IMR-90 (cell line): Measurements from ENCODE around the gene OLAH. TPM values are rescaled to one million over a fixed set of nuclear protein-coding genes. Genes with fewer than 3 reads are reported as not detected.

Source experiments
- ATAC-seq: fragments of 200-7000 bp; cut with Tn5 transposase; 2 replicates; pipeline ENCODE4 v1.9.1; 2020; ENCODE audit warnings: low read depth, mild to moderate bottlenecking, moderate library complexity
- BruUV-seq: library from RNA; stranded (reverse); fragments of 400-500 nt; replicated peaks from 2 replicates; lab custom pipeline; 2021; lab: Mats Ljungman, UMichigan
- CTCF ChIA-PET: fragments of 300-600 bp; formaldehyde crosslinking; extraction: SDS; loops from one replicate; lab custom pipeline; 2021; ENCODE audit warnings: antibody characterized with exemption; lab: Yijun Ruan, JAX
- POLR2A ChIA-PET: fragments of 300-600 bp; sonication (Branson Sonifier 250); formaldehyde crosslinking; loops from one replicate; lab custom pipeline; 2022; ENCODE audit warnings: antibody characterized with exemption; ENCODE audit not compliant: unreplicated experiment; lab: Charles Lee
- DNase-seq: peaks from one replicate; pipeline ENCODE4 v3.0.0; 2013
- H2AFZ ChIP-seq: replicated peaks from 2 replicates; pipeline ENCODE3; 2013; ENCODE audit warnings: low read length, mild to moderate bottlenecking; ENCODE audit not compliant: poor library complexity
- H2AK5ac ChIP-seq: 2 replicates; pipeline ENCODE4 v1.6.1; 2013; ENCODE audit warnings: low read depth, low read length, inconsistent platforms
- H2AK9ac ChIP-seq: replicated peaks from 2 replicates; pipeline ENCODE3; 2013; ENCODE audit warnings: mild to moderate bottlenecking, low read depth, low read length, moderate library complexity; ENCODE audit not compliant: poor library complexity
- H2BK120ac ChIP-seq: 2 replicates; pipeline ENCODE4 v1.6.1; 2013; ENCODE audit warnings: low read depth, low read length, inconsistent platforms
- H2BK15ac ChIP-seq: 3 replicates; pipeline ENCODE4 v1.6.1; 2013; ENCODE audit warnings: low read depth, low read length, inconsistent platforms
- H2BK20ac ChIP-seq: 2 replicates; pipeline ENCODE4 v1.6.1; 2013; ENCODE audit warnings: low read depth, mild to moderate bottlenecking, inconsistent platforms, low read length, moderate library complexity
- H2BK5ac ChIP-seq: 2 replicates; pipeline ENCODE4 v1.6.1; 2013; ENCODE audit warnings: mild to moderate bottlenecking, low read depth, low read length, inconsistent platforms; ENCODE audit not compliant: poor library complexity, severe bottlenecking
- H3K14ac ChIP-seq: replicated peaks from 2 replicates; pipeline ENCODE4 v1.6.1; 2013; ENCODE audit warnings: low read depth, low read length, inconsistent platforms
- H3K18ac ChIP-seq: 2 replicates; pipeline ENCODE4 v1.6.1; 2013; ENCODE audit warnings: low read depth, low read length, control low read depth
- H3K23ac ChIP-seq: 2 replicates; pipeline ENCODE4 v1.6.1; 2013; ENCODE audit warnings: low read depth, low read length, inconsistent platforms
- H3K27ac ChIP-seq: 2 replicates; pipeline ENCODE4 v1.5.1; 2013; ENCODE audit warnings: mild to moderate bottlenecking, control low read depth, low read length; ENCODE audit not compliant: insufficient read depth
- H3K27me3 ChIP-seq: 2 replicates; pipeline ENCODE4 v1.6.1; 2013; ENCODE audit warnings: low read length; ENCODE audit not compliant: control insufficient read depth, insufficient read depth
- H3K36me3 ChIP-seq: 2 replicates; pipeline ENCODE4 v1.6.1; 2013; ENCODE audit warnings: low read length, mixed read lengths; ENCODE audit not compliant: control insufficient read depth, insufficient read depth
- H3K4ac ChIP-seq: 2 replicates; pipeline ENCODE4 v1.6.1; 2013; ENCODE audit warnings: low read depth, low read length, inconsistent platforms
- H3K4me1 ChIP-seq: 2 replicates; pipeline ENCODE4 v1.6.1; 2013; ENCODE audit warnings: low read length, mixed read lengths; ENCODE audit not compliant: control insufficient read depth, insufficient read depth
- H3K4me2 ChIP-seq: 2 replicates; pipeline ENCODE4 v1.6.1; 2013; ENCODE audit warnings: low read depth, mild to moderate bottlenecking, control low read depth, low read length, moderate library complexity
- H3K4me3 ChIP-seq: 2 replicates; pipeline ENCODE4 v1.5.1; 2013; ENCODE audit warnings: low read depth, mild to moderate bottlenecking, control low read depth, low read length, moderate library complexity; ENCODE audit not compliant: insufficient read depth
- H3K56ac ChIP-seq: 2 replicates; pipeline ENCODE4 v1.6.1; 2013; ENCODE audit warnings: low read length, inconsistent platforms; ENCODE audit not compliant: insufficient read depth; ENCODE audit errors: extremely low read depth
- H3K79me1 ChIP-seq, 2 experiments: 2 replicates each; pipeline ENCODE4 v1.6.1; 2013; ENCODE audit warnings: low read length in 2 of 2, inconsistent platforms in 1 of 2, low read depth in 1 of 2
- H3K9ac ChIP-seq: 2 replicates; pipeline ENCODE4 v1.6.1; 2013; ENCODE audit warnings: low read depth, low read length, control low read depth
- H3K9me1 ChIP-seq: 2 replicates; pipeline ENCODE4 v1.6.1; 2013; ENCODE audit warnings: low read length, inconsistent platforms; ENCODE audit not compliant: insufficient read depth
- H3K9me3 ChIP-seq: 2 replicates; pipeline ENCODE4 v1.6.1; 2013; ENCODE audit warnings: low read length; ENCODE audit not compliant: control insufficient read depth, insufficient read depth
- H4K20me1 ChIP-seq: 2 replicates; pipeline ENCODE4 v1.6.1; 2013; ENCODE audit warnings: low read length, inconsistent platforms; ENCODE audit not compliant: insufficient read depth
- H4K5ac ChIP-seq: 2 replicates; pipeline ENCODE4 v1.6.1; 2013; ENCODE audit warnings: mild to moderate bottlenecking, low read depth, low read length, control low read depth
- H4K8ac ChIP-seq, 2 experiments: 2 replicates each; pipeline ENCODE4 v1.6.1; 2013; ENCODE audit warnings: low read depth in 2 of 2, low read length in 2 of 2, control low read depth in 1 of 2, inconsistent platforms in 1 of 2
- H4K91ac ChIP-seq: 2 replicates; pipeline ENCODE4 v1.6.1; 2013; ENCODE audit warnings: low read depth, low read length, inconsistent platforms; ENCODE audit not compliant: insufficient read depth
- CEBPB ChIP-seq: IDR thresholded peaks from 2 replicates; pipeline ENCODE4 v1.6.1; 2012; ENCODE audit warnings: low read depth, low read length, improper control_type of control experiment
- CTCF ChIP-seq: conservative IDR thresholded peaks from 2 replicates; pipeline ENCODE4 v1.5.1; 2012; ENCODE audit warnings: mild to moderate bottlenecking, low read depth, low read length, improper control_type of control experiment
- ELK1 ChIP-seq: fragments of 150-350 bp; IDR thresholded peaks from 2 replicates; pipeline ENCODE4 v1.6.1; 2016; ENCODE audit warnings: low read depth, mild to moderate bottlenecking, low read length, moderate library complexity, borderline replicate concordance
- FOS ChIP-seq: fragments of 150-350 bp; IDR thresholded peaks from 2 replicates; pipeline ENCODE4 v1.6.1; 2016; ENCODE audit warnings: low read depth, low read length
- MAFK ChIP-seq: IDR thresholded peaks from 2 replicates; pipeline ENCODE4 v1.6.1; 2012; ENCODE audit warnings: low read depth, low read length, improper control_type of control experiment
- POLR2A ChIP-seq: IDR thresholded peaks from 2 replicates; pipeline ENCODE4 v1.6.1; 2012; ENCODE audit warnings: mild to moderate bottlenecking, low read depth, low read length
- RAD21 ChIP-seq: IDR thresholded peaks from 2 replicates; pipeline ENCODE4 v1.6.1; 2012; ENCODE audit warnings: low read length, improper control_type of control experiment
- RCOR1 ChIP-seq: IDR thresholded peaks from 2 replicates; pipeline ENCODE4 v1.6.1; 2012; ENCODE audit warnings: mild to moderate bottlenecking, low read length, improper control_type of control experiment; ENCODE audit not compliant: insufficient replicate concordance
- SMC3 ChIP-seq: fragments of 150-350 bp; IDR thresholded peaks from 2 replicates; pipeline ENCODE4 v1.6.1; 2016; ENCODE audit warnings: low read depth, mild to moderate bottlenecking, antibody characterized with exemption, low read length, moderate library complexity
- USF2 ChIP-seq: fragments of 150-350 bp; IDR thresholded peaks from 2 replicates; pipeline ENCODE4 v1.6.1; 2017; ENCODE audit warnings: mild to moderate bottlenecking, antibody characterized with exemption, low read length, low read depth
- WGBS, 2 experiments: methylation state at CpG; one replicate each; pipeline versions ENCODE4 v1.1.5 to v1.1.7; 2013; ENCODE audit warnings: missing lambda C conversion rate in 2 of 2; ENCODE audit not compliant: insufficient read length in 1 of 2; ENCODE audit errors: extremely low coverage in 2 of 2; 5-methylcytosine and 5-hydroxymethylcytosine counted together
- dilution Hi-C: fragments of 300-500 bp; cut with HindIII; formaldehyde crosslinking; loops from one replicate; pipeline ENCODE4 v1.14.3; 2018; ENCODE audit warnings: low sequenced_read_pairs; ENCODE audit not compliant: unreplicated experiment
- in situ Hi-C: fragments of 300-500 bp; cut with MboI; formaldehyde crosslinking; loops from 3 replicates; pipeline ENCODE4 v1.14.3; 2019; ENCODE audit warnings: low sequenced_read_pairs, inconsistent platforms, mixed read lengths
- intact Hi-C: fragments of 100-400 bp; cut with micrococcal nuclease; formaldehyde crosslinking; loops from 2 replicates; pipeline ENCODE4 v1.10.0; 2022
- polyA plus RNA-seq, 3 experiments: library from polyadenylated mRNA; depleted of rRNA; stranded (reverse); fragments of >200 nt; gene quantifications; 2 replicates each; pipeline ENCODE4 v1.2.3, GENCODE V29; 2012; ENCODE audit warnings: low replicate concordance in 1 of 3
- total RNA-seq: library from RNA; depleted of rRNA; stranded (reverse); fragments of >200 nt; gene quantifications from 2 replicates; pipeline ENCODE4 v1.2.3, GENCODE V29; 2012

Gene OLAH
- total and polyA plus RNA-seq, 2 of the 4 experiments (the other 2 are of a cell fraction) = not detected

- H4K8ac ChIP-seq = peak overlapping the region; percentile 41 to 73; a peak in 3 of 4 replicates
- peak overlapping the region; percentile 85 for H2AFZ ChIP-seq
- H3K4me1 ChIP-seq = peaks cover 5% of the 10 kb centered on the region; the same call in 1 of the 2 replicates
- CTCF ChIA-PET = no interaction called here
- in situ Hi-C loops = loop anchor here (25.0 kb wide), 1 partner anchor 572 kb away; no protein-coding TSS in a partner anchor
- POLR2A ChIA-PET = no interaction called here
- TF ChIP-seq CTCF (no peak), MAFK (no peak), ELK1 (no peak), FOS (no peak), USF2 (no peak), SMC3 (no peak), CEBPB (no peak), POLR2A (no peak), RAD21 (no peak), RCOR1 (no peak)
- H4K91ac ChIP-seq = peak overlapping the region; percentile 31
- intact Hi-C loops = no loop called here
- 67% methylated on average over 6 of the region's 18 CpGs; no CpG with 5 or more reads in 1 of the 2 experiments for WGBS, 2 experiments
- ATAC-seq (peak; percentile 2; the same call in 1 of the 2 replicates), DNase-seq (no peak)
- no peaks in the 10 kb centered on the region for H3K27me3 ChIP-seq
- peak overlapping the region; percentile 18; the same call in 1 of the 2 replicates for H3K23ac ChIP-seq
- H2AK9ac ChIP-seq = peak overlapping the region; percentile 83
- H2AK5ac ChIP-seq = peak overlapping the region; percentile 56; the same call in 1 of the 2 replicates
- peak overlapping the region; percentile 66 for H3K4ac ChIP-seq
- H3K4me3 ChIP-seq = peak overlapping the region; percentile 35
- H2BK15ac ChIP-seq = no peak overlapping the region
- dilution Hi-C loops = no loop called here
- H3K14ac ChIP-seq = peak overlapping the region; percentile 40
- no peaks in the 10 kb centered on the region for H4K20me1 ChIP-seq
- H3K9me1 ChIP-seq = 0 out of 2 replicates have a peak, but pooled peaks cover 2% of the 10 kb centered on the region
- peak overlapping the region; percentile 51; the same call in 1 of the 2 replicates for H4K5ac ChIP-seq
- no peak overlapping the region for H3K56ac ChIP-seq
- H3K27ac ChIP-seq = peak overlapping the region; percentile 33; the same call in 1 of the 2 replicates
- H3K9me3 ChIP-seq = no peaks in the 10 kb centered on the region
- H3K4me2 ChIP-seq = peak overlapping the region; percentile 45
- BruUV-seq = no TSS peak
- no peaks in the 10 kb centered on the region for H3K79me1 ChIP-seq
- H2BK20ac ChIP-seq = no peak overlapping the region
- H3K18ac ChIP-seq = no peak overlapping the region
- no peaks in the 10 kb centered on the region for H3K36me3 ChIP-seq
- H2BK5ac ChIP-seq = no peak overlapping the region
- peak overlapping the region; percentile 53 for H3K9ac ChIP-seq
- no peak overlapping the region for H2BK120ac ChIP-seq
These were observed 40.1 kb downstream of the OLAH start for GRCh38 chr10:15083674-15084501.
